Measurements from ENCODE around the gene TPD52L2. TPM values are rescaled to one million over a fixed set of nuclear protein-coding genes. Genes with fewer than 3 reads are reported as not detected.
"Not testable (repeated sequence)": the region's sequence is repeated elsewhere in the genome, so short reads cannot be mapped to it uniquely, and the experiment has no call there.

The TPD52L2 gene
- total RNA-seq, 1 donor from 2014 or later: 22.4 TPM

DNA sequence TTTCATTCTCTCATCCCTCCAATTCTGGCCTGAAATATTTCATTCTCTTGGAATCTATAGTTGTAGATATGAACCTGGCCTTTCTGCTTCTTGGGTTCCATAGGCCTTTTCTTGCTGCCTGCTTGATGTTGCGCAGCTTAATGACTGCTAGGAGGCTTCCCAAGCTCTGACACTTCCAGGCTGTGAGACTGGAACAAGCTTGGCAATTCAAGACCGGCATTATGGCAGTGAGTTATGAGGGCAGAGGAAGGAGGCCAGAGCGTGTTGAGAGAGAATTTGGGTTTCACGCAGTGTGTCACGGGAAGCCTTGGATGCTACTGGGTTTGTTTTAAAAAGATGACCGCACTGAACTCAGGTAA is 28.9 kb downstream of the TPD52L2 start:
- DNase-seq (ENCODE audit: low spot score in 2 of 2) (no peak), FAIRE-seq (no peak)

DNA sequence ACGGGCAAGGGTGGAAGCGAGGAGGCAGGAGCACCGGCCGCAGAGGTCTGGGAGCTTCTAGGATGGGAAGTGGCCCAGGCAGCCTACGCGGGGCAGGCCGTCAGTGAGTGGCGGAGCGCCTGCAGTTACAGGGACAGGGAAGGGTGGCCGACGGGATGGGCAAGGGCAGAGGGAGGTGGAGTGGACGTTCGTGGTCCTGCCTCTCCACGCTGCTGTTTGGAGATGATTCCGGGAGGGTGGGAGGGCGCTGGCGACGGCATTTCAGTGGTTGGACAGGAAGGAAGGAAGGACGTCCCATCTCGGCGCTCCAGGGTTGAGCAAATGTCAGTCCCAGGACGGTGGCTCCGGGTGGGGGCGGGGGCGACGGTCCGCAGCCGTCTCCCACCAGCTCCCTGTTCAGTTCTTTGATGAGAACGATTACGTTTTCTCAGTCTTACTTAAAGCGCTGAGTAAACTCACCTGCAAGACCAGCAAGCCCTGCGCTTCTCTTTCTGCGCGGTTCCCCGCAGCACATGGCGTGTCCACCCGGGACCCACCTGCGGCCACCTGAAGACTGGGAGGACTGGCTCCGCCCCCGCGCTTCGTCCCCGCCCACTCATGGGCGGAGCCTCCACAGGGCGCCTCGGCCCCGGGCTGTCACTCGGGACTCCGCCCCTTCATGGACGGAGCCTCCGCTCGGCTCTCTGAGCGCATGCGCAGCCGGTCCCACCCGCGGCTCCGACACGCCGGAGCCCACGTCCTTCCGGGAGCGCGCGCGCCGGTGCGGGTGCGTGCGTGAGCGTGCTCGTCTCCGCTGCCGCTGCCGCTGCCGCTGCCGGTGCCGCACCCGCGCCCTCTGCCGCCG is 29.5 kb downstream of the TPD52L2 start, which contains the start of gene DNAJC5:
DNAJC5 (plus strand) TSS at position 769 of the 844 bp plus-strand sequence. CDS start 33,220 bp downstream, outside the sequence.
- FAIRE-seq (no peak), DNase-seq (ENCODE audit: low spot score in 2 of 2) (peak; percentile 100)

DNA sequence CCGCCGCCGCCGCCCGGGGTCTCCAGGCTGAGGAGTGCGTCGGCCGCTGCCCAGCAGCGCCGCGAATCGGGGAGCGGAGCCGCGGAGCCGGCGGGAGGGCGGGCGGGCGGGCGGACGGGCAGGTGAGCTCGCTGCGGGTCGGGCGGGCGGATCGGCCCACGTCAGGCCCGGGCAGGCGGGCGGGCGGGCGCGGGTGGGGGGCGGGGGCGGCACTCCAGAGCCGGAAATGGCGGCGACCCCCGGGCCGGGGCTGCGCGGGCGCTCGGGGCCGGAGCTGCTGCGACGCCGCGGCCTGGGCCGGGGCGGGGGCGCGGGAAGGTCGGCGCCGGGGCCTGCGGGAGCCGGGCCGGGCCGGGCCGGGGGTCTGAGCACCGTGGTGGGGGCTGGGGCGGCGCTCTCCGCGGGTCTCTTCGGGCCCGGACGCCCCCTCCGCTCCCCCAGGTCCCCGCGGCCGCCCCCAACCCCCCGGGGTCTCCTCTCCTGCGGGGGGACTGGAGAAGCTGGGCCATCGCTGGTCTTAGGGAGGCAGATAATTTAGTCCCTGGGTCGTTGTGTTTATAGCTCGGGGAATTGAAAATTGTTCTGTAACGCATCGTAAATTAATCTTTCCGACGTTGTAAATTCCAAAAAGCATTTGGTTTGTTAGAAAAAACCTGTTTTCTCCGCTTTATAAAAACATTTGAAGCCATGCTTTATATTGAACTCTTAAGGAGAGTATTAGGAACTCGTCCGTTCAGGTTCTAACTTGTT is 30.3 kb downstream of the TPD52L2 start:
- no peak for DNase-seq (ENCODE audit: low spot score in 2 of 2)
- FAIRE-seq: no peak

DNA sequence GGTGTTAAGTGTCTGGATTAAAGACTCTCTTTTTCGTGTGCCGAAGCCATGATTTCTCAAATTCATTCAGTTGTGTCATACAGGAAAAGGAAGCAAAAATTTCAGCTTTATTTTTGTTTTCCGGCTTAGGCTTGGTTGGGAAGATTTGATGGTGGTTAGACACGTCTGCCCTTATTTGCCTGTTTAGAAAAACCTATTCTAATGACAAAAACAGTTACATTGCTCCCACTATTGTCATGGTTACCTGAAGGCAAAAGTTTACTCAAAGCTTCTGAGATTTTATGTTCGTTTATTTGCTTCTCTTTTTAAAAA is 30.8 kb downstream of the TPD52L2 start:
- FAIRE-seq (no peak), DNase-seq (ENCODE audit: low spot score in 2 of 2) (no peak)

DNA sequence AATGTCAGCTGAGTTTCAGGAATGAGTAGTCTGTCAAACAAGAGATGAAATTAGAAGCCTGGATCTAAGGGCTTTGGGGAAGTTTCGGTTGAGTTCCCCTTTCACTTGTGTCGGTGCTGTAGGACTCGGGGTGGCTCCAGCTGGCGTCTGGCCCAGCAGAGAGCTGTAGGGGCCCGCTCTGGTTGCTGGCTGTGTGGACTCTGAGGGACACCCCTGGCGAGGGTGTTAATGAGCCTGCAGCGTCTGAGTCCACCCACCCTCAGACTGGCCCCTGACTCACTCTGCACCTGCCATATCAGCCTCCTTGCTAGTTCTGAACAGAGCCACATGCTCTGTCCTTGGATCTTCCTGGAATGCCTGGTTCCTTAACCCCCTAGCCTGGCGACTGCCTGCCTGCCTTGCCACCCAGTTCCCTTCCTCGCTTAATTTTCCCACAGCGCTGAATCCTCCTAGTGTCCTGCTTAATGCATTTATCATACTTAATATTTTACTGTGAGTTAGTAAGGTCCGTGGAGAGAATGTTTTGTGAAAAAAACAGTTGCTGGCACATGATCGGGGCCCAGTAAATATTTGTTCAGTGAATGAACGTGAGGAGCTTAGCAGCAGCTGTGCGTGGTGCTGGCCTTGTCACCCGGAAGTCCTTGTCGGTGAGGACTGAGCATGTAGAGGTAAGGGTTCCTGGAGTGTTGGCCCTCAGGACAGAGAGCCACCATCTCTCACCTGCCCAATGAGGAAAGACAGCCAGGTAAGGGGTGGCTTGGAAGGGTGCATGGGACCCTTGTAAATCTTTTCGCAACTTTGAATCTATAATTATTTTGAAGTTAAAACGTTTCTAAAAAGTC is 31.4 kb downstream of the TPD52L2 start:
- DNase-seq (ENCODE audit: low spot score in 2 of 2): no peak
- no peak for FAIRE-seq

DNA sequence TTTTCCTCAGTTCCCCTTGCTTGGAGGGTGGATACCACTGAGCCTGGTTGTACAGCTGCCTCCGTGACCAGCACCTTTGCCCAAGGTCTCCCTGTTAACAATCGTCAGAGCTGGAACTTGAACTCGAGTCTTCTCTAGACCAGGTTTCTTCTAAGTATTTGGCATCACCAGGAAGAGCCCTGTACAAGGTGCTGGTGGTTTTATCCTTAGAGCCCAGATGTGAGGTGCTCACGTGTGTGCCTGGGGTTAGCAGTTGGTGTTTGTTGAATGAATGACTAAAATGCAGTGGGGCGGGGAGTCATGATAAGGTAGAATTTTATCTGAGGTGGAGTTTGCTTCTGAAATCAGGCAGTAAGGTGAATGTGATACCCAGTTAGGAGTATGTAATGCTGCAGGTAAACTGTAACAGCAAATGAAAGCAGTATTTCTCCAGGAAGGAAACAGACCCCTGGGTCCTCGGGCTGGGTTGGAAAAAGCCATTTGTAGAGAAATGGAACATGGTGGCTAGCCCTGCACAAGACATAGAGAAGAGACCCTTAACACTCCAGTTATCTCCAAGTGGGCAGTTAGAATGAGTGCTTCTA is 33.0 kb downstream of the TPD52L2 start:
- no peak for FAIRE-seq

DNA sequence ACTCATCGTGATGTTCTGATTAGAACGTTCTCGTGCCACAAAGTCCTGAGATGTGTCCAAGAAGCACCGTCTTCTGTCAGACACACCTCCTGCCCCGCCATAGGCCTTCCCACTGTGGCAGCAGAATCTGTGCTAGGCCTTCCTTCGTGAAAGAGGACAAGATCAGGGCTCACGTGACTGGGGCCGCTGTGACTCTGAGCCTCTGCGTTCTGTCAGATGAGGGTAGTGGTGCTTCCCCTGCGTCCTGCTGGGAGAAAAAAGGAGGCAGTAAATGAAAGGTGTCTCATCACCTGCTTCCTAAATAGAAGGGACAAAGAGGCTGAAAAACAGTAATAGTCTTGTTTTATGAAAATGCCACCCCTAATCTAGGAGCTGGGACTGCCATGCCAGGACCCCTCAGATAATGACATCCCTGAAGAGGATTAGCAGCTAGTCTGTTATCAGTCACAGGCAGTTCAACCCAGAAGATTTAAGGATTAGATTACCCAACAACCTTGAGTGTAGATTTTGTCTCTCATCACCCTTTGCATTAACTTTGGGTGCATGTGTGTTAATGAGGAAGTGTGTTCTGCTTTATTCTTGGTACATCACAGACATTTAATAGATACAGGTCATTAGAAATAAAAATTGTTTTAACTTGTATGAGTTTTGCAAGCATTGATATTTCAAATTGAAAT is 34.0 kb downstream of the TPD52L2 start:
- DNase-seq (ENCODE audit: low spot score in 2 of 2) (no peak), FAIRE-seq (no peak)

More for the DNA sequence above, 33.0 kb downstream of the TPD52L2 start:
- DNase-seq (ENCODE audit: low spot score in 2 of 2): no peak

DNA sequence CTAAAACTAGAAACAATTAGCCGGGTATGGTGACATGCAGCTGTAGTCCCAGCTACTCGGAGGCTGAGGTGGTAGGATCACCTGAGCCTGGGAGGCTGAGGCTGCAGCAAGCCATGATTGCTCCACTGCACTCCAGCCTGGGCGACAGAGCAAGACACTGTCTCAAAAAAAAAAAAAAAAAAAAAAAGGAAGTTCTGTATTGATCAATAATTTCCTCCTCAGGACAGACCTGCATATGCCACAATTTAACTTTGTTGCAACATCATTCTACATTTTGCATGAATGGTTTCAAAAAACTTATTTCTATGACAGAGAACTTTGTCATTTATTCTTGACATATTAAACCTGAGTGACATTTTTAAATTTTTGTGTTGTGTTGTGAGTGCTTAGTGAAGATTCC is 35.3 kb downstream of the TPD52L2 start:
- no peak for FAIRE-seq

DNA sequence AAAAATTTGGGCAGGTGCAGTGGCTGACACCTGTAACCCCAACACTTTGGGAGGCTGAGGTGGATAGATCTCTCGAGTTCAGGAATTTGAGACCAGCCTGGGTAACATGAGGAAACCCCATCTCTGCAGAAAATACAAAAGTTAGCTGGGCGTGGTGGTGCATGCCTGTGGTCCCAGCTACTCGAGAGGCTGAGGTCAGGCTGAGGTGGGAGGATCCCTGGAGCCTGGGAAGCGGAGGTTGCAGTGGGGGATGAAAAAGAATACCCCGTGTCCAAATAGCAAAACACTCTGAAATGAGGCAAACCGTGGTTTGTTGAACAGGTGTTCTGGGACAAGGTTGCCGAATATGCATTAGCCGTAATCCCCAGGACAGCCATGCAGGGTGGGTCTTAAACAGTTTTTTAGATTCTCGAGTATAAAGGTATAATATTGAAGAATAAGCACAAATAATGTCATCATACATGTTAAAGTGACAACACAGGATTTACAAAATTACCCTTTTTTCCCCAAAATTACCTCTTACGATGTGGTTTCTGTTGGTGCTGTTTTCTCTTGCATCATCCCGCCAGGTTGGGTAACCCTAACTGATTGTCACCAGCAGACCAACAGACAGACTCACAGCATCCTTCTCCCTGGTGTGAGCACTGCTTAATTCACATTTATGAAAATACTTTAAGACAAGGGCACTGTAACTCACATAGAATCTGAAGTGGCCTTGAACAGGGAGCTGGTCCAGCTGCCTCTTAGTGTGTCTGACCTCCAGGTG is 38.9 kb downstream of the TPD52L2 start:
- FAIRE-seq (no peak), DNase-seq (ENCODE audit: low spot score in 2 of 2) (no peak)

More for the DNA sequence above, 35.3 kb downstream of the TPD52L2 start:
- no peak for DNase-seq (ENCODE audit: low spot score in 2 of 2)

DNA sequence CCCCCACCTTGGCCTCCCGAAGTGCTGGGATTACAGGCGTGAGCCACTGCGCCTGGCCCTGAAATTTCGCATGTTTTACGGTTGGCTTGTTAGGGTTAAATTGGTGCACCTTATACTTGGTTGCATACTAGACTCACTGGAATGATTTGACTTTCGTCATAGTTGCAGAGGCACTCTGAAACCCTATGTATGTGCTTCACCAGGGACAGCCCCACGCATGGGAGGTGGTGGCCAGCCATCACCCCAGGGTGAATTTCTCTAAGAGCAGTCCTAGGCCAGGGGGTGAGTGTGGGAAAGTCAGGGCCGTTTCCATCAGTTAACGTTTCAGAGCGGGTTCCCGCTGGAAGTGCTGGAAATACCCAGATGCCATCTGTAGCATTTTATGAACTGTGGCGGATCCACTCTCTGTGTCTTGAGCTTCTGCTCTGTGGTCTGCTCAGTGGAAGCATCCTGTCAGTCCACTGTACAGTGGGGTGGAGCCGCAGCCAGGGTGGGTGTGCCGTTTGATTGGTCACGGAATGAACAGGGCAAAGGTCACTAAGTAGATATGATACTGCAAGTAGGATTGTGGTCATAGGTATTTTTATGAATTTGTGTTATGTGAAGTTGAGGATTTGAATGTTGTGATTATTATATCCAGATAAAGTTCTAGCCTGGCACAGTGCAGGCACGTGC is 43.1 kb downstream of the TPD52L2 start:
- DNase-seq (ENCODE audit: low spot score in 2 of 2) (no peak), FAIRE-seq (no peak)

DNA sequence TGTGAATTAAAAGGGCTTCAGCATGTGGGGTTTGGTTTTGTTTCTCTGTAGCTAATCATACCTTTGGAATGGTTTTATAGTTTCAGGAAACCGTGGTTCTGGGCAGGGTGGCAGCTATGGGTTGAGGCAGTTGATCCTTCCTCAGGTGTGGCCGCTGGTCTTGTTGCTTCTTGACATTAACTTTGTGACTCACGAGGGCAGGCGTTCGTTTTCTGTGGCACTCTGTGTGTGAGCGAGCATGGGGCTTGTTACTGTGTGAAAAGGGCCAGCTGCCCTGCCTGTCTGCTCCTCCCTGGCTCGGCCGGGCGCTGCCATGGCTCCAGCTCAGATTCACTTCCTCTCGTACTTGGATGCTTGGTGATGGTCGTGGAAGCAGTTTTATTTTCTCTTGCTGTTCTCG is 46.1 kb downstream of the TPD52L2 start:
- FAIRE-seq: no peak
- no peak for DNase-seq (ENCODE audit: low spot score in 2 of 2)

DNA sequence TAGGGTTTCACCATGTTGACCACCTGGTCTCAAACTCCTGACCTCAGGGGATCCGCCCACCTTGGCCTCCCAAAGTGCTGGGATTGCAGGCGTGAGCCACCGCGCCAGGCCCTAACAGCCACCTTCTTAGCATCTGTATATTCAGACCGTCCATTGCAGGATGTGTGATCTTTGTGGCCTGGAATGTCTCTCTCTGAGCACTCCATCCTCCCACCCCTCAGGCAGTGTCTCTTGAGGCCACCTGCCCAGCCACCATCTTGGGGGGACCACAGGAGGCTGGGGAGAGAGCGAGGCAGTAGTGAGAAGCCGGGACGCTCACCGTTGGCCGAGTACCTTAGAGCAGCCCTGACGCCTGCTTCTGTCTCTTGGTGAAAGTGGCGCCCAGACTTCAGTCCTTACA is 48.7 kb downstream of the TPD52L2 start:
- FAIRE-seq (no peak), DNase-seq (ENCODE audit: low spot score in 2 of 2) (no peak)

DNA sequence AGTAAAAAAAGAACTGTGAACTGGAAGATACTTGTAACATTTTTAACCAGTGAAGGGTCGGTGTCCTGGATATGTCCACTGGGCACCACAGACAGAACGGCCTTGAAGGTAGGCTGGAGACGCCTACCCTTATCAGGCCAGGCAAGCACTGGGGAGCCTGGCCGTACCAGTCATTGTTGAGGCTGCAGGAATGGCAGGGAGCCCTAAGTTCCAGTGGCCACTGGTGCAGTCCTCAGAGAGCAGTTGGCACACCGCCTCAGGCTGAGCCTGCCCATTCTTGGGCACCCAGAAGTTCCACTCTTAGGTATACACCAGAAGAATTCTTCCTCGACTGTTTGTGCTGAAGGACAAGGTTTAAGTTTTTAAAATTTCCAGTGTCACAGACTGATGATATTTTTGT is 50.4 kb downstream of the TPD52L2 start:
- FAIRE-seq: no peak
- DNase-seq (ENCODE audit: low spot score in 2 of 2): no peak

DNA sequence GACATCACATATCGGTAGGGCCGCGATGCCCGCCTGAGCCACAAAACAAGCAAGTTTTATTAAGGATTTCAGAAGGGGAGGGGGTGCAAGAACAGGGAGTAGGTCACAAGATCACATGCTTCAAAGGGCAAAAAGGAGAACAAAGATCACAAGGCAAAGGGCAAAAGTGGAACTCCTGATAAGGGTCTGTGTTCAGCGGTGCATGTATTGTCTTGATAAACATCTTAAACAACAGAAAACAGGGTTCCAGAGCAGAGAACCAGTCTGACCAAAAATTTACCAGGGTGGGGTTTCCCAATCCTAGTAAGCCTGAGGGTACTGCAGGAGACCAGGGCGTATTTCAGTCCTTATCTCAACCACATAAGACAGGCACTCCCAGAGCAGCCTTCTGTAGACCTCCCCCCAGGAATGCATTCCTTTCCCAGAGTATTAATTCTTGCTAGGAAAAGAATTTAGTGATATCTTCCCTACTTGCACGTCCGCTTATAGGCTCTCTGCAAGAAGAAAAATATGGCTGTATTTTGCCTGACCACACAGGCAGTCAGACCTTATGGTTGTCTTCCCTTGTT is 51.4 kb downstream of the TPD52L2 start:
- DNase-seq (ENCODE audit: low spot score in 2 of 2); FAIRE-seq: not testable (repeated sequence)

DNA sequence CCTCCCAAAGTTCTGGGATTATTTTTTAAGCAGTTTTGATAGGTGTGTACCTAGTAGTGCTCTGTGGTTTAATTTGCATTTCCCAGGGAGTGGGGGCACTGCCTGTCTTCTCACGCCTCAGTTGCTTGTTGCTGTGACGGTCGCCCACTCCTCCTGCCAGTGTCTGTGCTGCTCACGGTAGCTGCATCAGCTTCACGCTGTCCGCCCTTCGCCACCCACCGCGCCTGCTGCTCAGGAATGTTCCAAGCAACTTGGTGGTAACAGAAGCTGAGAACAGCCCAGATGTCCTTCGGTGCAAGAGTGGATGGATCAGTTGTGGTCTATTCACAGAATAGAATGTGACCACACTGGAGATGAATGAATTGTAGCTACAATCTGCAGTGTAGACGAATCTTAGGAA is 52.7 kb downstream of the TPD52L2 start:
- no peak for FAIRE-seq
- no peak for DNase-seq (ENCODE audit: low spot score in 2 of 2)

DNA sequence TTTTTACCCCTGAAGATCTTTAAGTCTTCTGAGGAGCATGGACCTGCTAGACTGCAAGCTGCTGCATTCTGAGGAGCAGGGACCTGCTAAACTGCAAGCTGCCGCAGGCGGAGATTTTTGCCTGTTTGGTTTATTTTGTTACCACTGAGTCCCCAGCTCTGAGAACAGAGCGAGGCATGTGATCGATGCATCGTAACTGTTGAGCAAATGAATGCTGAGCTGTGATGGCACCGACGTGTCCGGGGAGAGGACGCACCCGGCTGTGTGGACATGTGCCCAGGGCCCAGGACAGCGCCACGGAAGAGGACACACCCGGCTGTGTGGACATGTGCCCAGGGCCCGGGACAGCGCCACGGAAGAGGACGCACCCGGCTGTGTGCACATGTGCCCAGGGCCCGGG is 54.1 kb downstream of the TPD52L2 start:
- FAIRE-seq (no peak), DNase-seq (ENCODE audit: low spot score in 2 of 2) (no peak)

DNA sequence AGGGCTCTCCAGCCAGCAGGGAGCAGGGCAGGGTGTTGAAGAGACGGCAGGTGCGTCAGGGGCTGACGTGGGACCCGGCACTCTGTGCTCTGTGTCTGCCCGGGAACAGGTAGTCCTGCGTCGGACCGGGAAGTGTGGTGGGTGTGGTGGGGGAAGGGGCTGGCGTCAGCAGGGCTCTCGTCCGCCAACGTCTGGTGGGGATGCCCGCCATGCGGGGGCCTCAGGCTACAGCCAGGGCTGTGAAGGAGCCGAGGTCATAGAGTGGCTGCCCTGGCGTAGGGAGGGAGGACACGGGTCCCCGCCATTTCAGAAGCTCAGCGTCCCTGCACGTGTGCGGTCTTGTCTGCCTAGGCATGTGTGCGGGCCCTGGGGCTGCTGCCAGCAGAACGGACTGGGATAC is 55.2 kb downstream of the TPD52L2 start:
- DNase-seq (ENCODE audit: low spot score in 2 of 2) (no peak), FAIRE-seq (no peak)

DNA sequence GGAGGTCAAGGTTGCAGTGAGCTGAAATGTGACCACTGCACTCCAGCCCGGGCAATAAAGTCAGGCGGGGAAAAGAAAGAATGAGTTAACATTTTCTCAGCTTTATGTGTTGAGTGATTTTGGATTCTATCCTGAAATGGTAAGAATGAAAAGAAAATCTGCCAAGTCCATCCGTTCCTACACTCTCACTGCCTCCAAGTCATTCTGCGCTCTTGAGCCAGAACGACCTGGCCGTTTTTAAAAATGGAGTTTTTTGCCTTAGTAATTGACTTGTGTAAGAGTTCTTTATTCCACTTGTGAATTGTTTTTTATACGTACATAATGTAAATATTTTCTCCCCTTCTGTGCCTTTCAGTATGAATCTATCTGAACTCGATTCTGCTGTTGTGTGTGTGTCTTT is 58.6 kb downstream of the TPD52L2 start:
- DNase-seq (ENCODE audit: low spot score in 2 of 2): no peak
- FAIRE-seq: no peak
